ENCODE measurements around the gene NKPD1.

Gene NKPD1

GRCh38 chr19:45166723-45167252 is 6.0 kb upstream of the NKPD1 start:
- Histone ChIP-seq H3K4me1 (ENCODE audit: low read length) (peaks cover 23% of the 10 kb centered on the region), H3K36me3 (replicated peaks; ENCODE audit: low read depth, low read length) (no peaks in the 10 kb centered on the region), H3K9me3 (ENCODE audit: insufficient read depth, low read length) (no peaks in the 10 kb centered on the region), H3K9ac (ENCODE audit: low read length) (no peak overlapping the region), H4K20me1 (ENCODE audit: insufficient read depth, low read length) (no peaks in the 10 kb centered on the region), H3K4me3 (ENCODE audit: low read length) (no peak overlapping the region), H3K4me2 (ENCODE audit: low read length) (no peak overlapping the region), H2AFZ (ENCODE audit: low read depth, low read length) (no peak overlapping the region), H3K79me2 (ENCODE audit: low read length) (no peaks in the 10 kb centered on the region), H3K27me3 (ENCODE audit: low read depth, low read length) (no peaks in the 10 kb centered on the region), H3K27ac (ENCODE audit: low read length) (no peak overlapping the region)
- TF ChIP-seq CTCF (IDR thresholded peaks at IDR 0.05; ENCODE audit: low read depth, low read length): no peak
- TF ChIP-seq EZH2phosphoT487 (IDR thresholded peaks at IDR 0.05; ENCODE audit: low read depth): no peak

- H3K79me2 ChIP-seq (ENCODE audit: low read length): no peaks in the 10 kb centered on the region
- H3K9me3 ChIP-seq (ENCODE audit: insufficient read depth, low read length): no peaks in the 10 kb centered on the region
- H3K9ac ChIP-seq (ENCODE audit: low read length): peak overlapping the region; percentile 61
- peak overlapping the region; percentile 63 for H3K4me3 ChIP-seq (ENCODE audit: low read length)
- H2AFZ ChIP-seq (ENCODE audit: low read depth, low read length): peak overlapping the region; percentile 18; the same call in 1 of the 2 replicates
- TF ChIP-seq CTCF (IDR thresholded peaks at IDR 0.05; ENCODE audit: low read depth, low read length) (peak; percentile 26; the same call in 1 of the 2 replicates), EZH2phosphoT487 (IDR thresholded peaks at IDR 0.05; ENCODE audit: low read depth) (no peak)
- no peaks in the 10 kb centered on the region for H4K20me1 ChIP-seq (ENCODE audit: insufficient read depth, low read length)
- peak overlapping the region; percentile 78 for H3K4me2 ChIP-seq (ENCODE audit: low read length)
- no peaks in the 10 kb centered on the region for H3K36me3 ChIP-seq (replicated peaks; ENCODE audit: low read depth, low read length)
- peak overlapping the region; percentile 66 for H3K27ac ChIP-seq (ENCODE audit: low read length)
- peaks cover 23% of the 10 kb centered on the region for H3K4me1 ChIP-seq (ENCODE audit: low read length)
- no peaks in the 10 kb centered on the region for H3K27me3 ChIP-seq (ENCODE audit: low read depth, low read length)
Measured at GRCh38 chr19:45164577-45165335, 4.0 kb upstream of the NKPD1 start.

GRCh38 chr19:45163751-45164460 is 3.1 kb upstream of the NKPD1 start:
- Histone ChIP-seq H3K4me2 (ENCODE audit: low read length) (peak overlapping the region; percentile 78), H3K27me3 (ENCODE audit: low read depth, low read length) (no peaks in the 10 kb centered on the region), H4K20me1 (ENCODE audit: insufficient read depth, low read length) (no peaks in the 10 kb centered on the region), H3K9ac (ENCODE audit: low read length) (peak overlapping the region; percentile 61), H2AFZ (ENCODE audit: low read depth, low read length) (no peak overlapping the region; the same call in 1 of the 2 replicates), H3K4me1 (ENCODE audit: low read length) (peaks cover 23% of the 10 kb centered on the region), H3K4me3 (ENCODE audit: low read length) (peak overlapping the region; percentile 63), H3K36me3 (replicated peaks; ENCODE audit: low read depth, low read length) (no peaks in the 10 kb centered on the region), H3K9me3 (ENCODE audit: insufficient read depth, low read length) (no peaks in the 10 kb centered on the region), H3K79me2 (ENCODE audit: low read length) (no peaks in the 10 kb centered on the region), H3K27ac (ENCODE audit: low read length) (peak overlapping the region; percentile 66)
- no peak; the same call in 1 of the 2 replicates for TF ChIP-seq CTCF (IDR thresholded peaks at IDR 0.05; ENCODE audit: low read depth, low read length)
- TF ChIP-seq EZH2phosphoT487 (IDR thresholded peaks at IDR 0.05; ENCODE audit: low read depth): no peak

- H3K4me2 ChIP-seq (ENCODE audit: low read length): peak overlapping the region; percentile 78
- TF ChIP-seq CTCF (IDR thresholded peaks at IDR 0.05; ENCODE audit: low read depth, low read length) (no peak), EZH2phosphoT487 (IDR thresholded peaks at IDR 0.05; ENCODE audit: low read depth) (no peak)
Measured at GRCh38 chr19:45163156-45163555, 2.4 kb upstream of the NKPD1 start.

More at GRCh38 chr19:45163156-45163555, 2.4 kb upstream of the NKPD1 start:
- H3K36me3 ChIP-seq (replicated peaks; ENCODE audit: low read depth, low read length): no peaks in the 10 kb centered on the region
- H2AFZ ChIP-seq (ENCODE audit: low read depth, low read length): no peak overlapping the region
- H3K27me3 ChIP-seq (ENCODE audit: low read depth, low read length): no peaks in the 10 kb centered on the region
- H3K9me3 ChIP-seq (ENCODE audit: insufficient read depth, low read length): no peaks in the 10 kb centered on the region
- no peaks in the 10 kb centered on the region for H3K79me2 ChIP-seq (ENCODE audit: low read length)
- peaks cover 23% of the 10 kb centered on the region for H3K4me1 ChIP-seq (ENCODE audit: low read length)
- H3K9ac ChIP-seq (ENCODE audit: low read length): no peak overlapping the region
- H3K4me3 ChIP-seq (ENCODE audit: low read length): no peak overlapping the region
- H3K27ac ChIP-seq (ENCODE audit: low read length): no peak overlapping the region
- no peaks in the 10 kb centered on the region for H4K20me1 ChIP-seq (ENCODE audit: insufficient read depth, low read length)

Data from OCI-LY3 (cell line).